GM08714 (cell line): ENCODE data around the gene TK2.
"Not testable (repeated sequence)": the region's sequence is repeated elsewhere in the genome, so short reads cannot be mapped to it uniquely, and the experiment has no call there.

Experiments used
- H3K4me3 ChIP-seq: fragments of 200-500 bp; sonication (Bioruptor generic); 2 replicates; pipeline ENCODE4 v1.5.1; 2014; ENCODE audit warnings: mild to moderate bottlenecking, low read length, inconsistent platforms
- ZNF274 ChIP-seq: IDR thresholded peaks from 2 replicates; pipeline ENCODE4 v1.6.1; 2012; ENCODE audit warnings: mild to moderate bottlenecking, low read depth, low read length

Gene TK2

GRCh38 chr16:66513111-66513723, 36.7 kb downstream of the TK2 start:
- H3K4me3 ChIP-seq, result no peak overlapping the region

GRCh38 chr16:66512272-66513110, 37.4 kb downstream of the TK2 start:
- TF ChIP-seq ZNF274, result no peak
- H3K4me3 ChIP-seq, result no peak overlapping the region

More at GRCh38 chr16:66513111-66513723, 36.7 kb downstream of the TK2 start:
- no peak for TF ChIP-seq ZNF274

GRCh38 chr16:66511602-66512271, 38.2 kb downstream of the TK2 start:
- TF ChIP-seq ZNF274, result no peak
- H3K4me3 ChIP-seq, result no peak overlapping the region

GRCh38 chr16:66510711-66511601, 39.0 kb downstream of the TK2 start:
- no peak for TF ChIP-seq ZNF274
- no peak overlapping the region for H3K4me3 ChIP-seq

- TF ChIP-seq ZNF274, result no peak
- no peak overlapping the region for H3K4me3 ChIP-seq
Observed at GRCh38 chr16:66510298-66510697, 39.6 kb downstream of the TK2 start.

GRCh38 chr16:66509576-66509975, 40.3 kb downstream of the TK2 start:
- no peak overlapping the region for H3K4me3 ChIP-seq
- TF ChIP-seq ZNF274, result no peak

- H3K4me3 ChIP-seq, result no peak overlapping the region
- no peak for TF ChIP-seq ZNF274
Observed at GRCh38 chr16:66508914-66509496, 40.9 kb downstream of the TK2 start.

GRCh38 chr16:66508248-66508913, 41.5 kb downstream of the TK2 start:
- no peak for TF ChIP-seq ZNF274
- no peak overlapping the region for H3K4me3 ChIP-seq

- TF ChIP-seq ZNF274, result no peak
- H3K4me3 ChIP-seq, result no peak overlapping the region
Observed at GRCh38 chr16:66507731-66508239, 42.1 kb downstream of the TK2 start.

- no peak overlapping the region for H3K4me3 ChIP-seq
- TF ChIP-seq ZNF274, result no peak
Observed at GRCh38 chr16:66503612-66504011, 46.3 kb downstream of the TK2 start.

GRCh38 chr16:66503030-66503429, 46.9 kb downstream of the TK2 start:
- no peak for TF ChIP-seq ZNF274
- no peak overlapping the region for H3K4me3 ChIP-seq

- TF ChIP-seq ZNF274, result no peak
- no peak overlapping the region for H3K4me3 ChIP-seq
Observed at GRCh38 chr16:66502020-66502913, 47.7 kb downstream of the TK2 start.

- not testable (repeated sequence) for H3K4me3 ChIP-seq
Observed at GRCh38 chr16:66501563-66501962, 48.4 kb downstream of the TK2 start.

- H3K4me3 ChIP-seq, result not testable (repeated sequence)
Observed at GRCh38 chr16:66497921-66498320, 52.0 kb downstream of the TK2 start.

GRCh38 chr16:66496226-66496625, 53.7 kb downstream of the TK2 start:
- H3K4me3 ChIP-seq, result not testable (repeated sequence)
